Vagina (tissue), 2 donors: ENCODE data around the gene LRRC45. TPM values are rescaled to one million over a fixed set of nuclear protein-coding genes. Genes with fewer than 3 reads are reported as not detected.

Experiments
- DNase-seq, 2 donors: peaks; one replicate each; pipeline ENCODE4 v3.0.0-alpha.2; 2017; ENCODE audit errors: extremely low spot score in 2 of 2
- H3K27ac ChIP-seq: fragments of 200-600 bp; sonication (generic); one replicate; pipeline ENCODE4 v1.5.1; 2019
- H3K27me3 ChIP-seq: fragments of 200-600 bp; sonication (generic); one replicate; pipeline ENCODE4 v1.5.1; 2019
- H3K36me3 ChIP-seq, 2 donors: fragments of 200-600 bp; sonication (generic); one replicate each; pipeline ENCODE4 v1.5.1; 2017 to 2019
- H3K4me1 ChIP-seq: fragments of 200-600 bp; sonication (generic); one replicate; pipeline ENCODE4 v1.5.1; 2019
- H3K4me3 ChIP-seq, 2 donors: fragments of 200-600 bp; sonication (generic); 1 replicate in 1 of 2; 2 replicates in 1 of 2; pipeline ENCODE4 v1.5.1; 2016 to 2019
- H3K9me3 ChIP-seq: fragments of 200-600 bp; sonication (generic); one replicate; pipeline ENCODE4 v1.5.1; 2019
- POLR2A ChIP-seq, 2 donors: fragments of 450-650 bp; IDR thresholded peaks; one replicate each; pipeline ENCODE4 v1.6.1; 2017; ENCODE audit warnings: antibody characterized with exemption in 2 of 2, mild to moderate bottlenecking in 2 of 2, moderate library complexity in 2 of 2
- POLR2AphosphoS5 ChIP-seq, 2 donors: sonication (generic); formaldehyde crosslinking; IDR thresholded peaks; one replicate each; pipeline ENCODE4 v1.9.0; 2017; ENCODE audit warnings: antibody characterized with exemption in 2 of 2, mild to moderate bottlenecking in 2 of 2, low read depth in 1 of 2; ENCODE audit not compliant: insufficient read depth in 1 of 2
- intact Hi-C: fragments of 100-400 bp; cut with DNase I; formaldehyde crosslinking; loops from one replicate; pipeline ENCODE4 v1.15.1; 2023
- total RNA-seq: library from RNA; depleted of rRNA; stranded (reverse); fragments of >200 nt; gene quantifications from one replicate; pipeline ENCODE4 v1.2.3, GENCODE V29; 2016
- TF ChIP-seq, protein P1 (sequence below), 3 experiments: fragments of 450-650 bp in 2 of 3; fragments of 200-600 bp in 1 of 3; sonication (generic) in 1 of 3; IDR thresholded peaks; one replicate each; pipeline ENCODE4 v1.5.1; 2017 to 2019; ENCODE audit warnings: antibody characterized with exemption in 3 of 3, mild to moderate bottlenecking in 2 of 3, moderate library complexity in 2 of 3

The LRRC45 gene
- total RNA-seq, 1 donor from 2014 or later, result 14.0 TPM

GRCh38 chr17:82054351-82055022 lies 31.4 kb downstream of the LRRC45 start:
- intact Hi-C loops, result no loop called here
- Histone ChIP-seq H3K9me3 (no peaks in the 10 kb centered on the region), H3K4me1 (peaks cover 37% of the 10 kb centered on the region), H3K4me3 (no peak overlapping the region), H3K27me3 (no peaks in the 10 kb centered on the region), H3K27ac (no peak overlapping the region), H3K36me3 (peaks cover 0 to 52% of the 10 kb centered on the region in 2 donors)
- DNase-seq, result no peak
- TF ChIP-seq, protein P1, sequence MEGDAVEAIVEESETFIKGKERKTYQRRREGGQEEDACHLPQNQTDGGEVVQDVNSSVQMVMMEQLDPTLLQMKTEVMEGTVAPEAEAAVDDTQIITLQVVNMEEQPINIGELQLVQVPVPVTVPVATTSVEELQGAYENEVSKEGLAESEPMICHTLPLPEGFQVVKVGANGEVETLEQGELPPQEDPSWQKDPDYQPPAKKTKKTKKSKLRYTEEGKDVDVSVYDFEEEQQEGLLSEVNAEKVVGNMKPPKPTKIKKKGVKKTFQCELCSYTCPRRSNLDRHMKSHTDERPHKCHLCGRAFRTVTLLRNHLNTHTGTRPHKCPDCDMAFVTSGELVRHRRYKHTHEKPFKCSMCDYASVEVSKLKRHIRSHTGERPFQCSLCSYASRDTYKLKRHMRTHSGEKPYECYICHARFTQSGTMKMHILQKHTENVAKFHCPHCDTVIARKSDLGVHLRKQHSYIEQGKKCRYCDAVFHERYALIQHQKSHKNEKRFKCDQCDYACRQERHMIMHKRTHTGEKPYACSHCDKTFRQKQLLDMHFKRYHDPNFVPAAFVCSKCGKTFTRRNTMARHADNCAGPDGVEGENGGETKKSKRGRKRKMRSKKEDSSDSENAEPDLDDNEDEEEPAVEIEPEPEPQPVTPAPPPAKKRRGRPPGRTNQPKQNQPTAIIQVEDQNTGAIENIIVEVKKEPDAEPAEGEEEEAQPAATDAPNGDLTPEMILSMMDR (IDR thresholded peaks at IDR 0.05), result no peak

DNA sequence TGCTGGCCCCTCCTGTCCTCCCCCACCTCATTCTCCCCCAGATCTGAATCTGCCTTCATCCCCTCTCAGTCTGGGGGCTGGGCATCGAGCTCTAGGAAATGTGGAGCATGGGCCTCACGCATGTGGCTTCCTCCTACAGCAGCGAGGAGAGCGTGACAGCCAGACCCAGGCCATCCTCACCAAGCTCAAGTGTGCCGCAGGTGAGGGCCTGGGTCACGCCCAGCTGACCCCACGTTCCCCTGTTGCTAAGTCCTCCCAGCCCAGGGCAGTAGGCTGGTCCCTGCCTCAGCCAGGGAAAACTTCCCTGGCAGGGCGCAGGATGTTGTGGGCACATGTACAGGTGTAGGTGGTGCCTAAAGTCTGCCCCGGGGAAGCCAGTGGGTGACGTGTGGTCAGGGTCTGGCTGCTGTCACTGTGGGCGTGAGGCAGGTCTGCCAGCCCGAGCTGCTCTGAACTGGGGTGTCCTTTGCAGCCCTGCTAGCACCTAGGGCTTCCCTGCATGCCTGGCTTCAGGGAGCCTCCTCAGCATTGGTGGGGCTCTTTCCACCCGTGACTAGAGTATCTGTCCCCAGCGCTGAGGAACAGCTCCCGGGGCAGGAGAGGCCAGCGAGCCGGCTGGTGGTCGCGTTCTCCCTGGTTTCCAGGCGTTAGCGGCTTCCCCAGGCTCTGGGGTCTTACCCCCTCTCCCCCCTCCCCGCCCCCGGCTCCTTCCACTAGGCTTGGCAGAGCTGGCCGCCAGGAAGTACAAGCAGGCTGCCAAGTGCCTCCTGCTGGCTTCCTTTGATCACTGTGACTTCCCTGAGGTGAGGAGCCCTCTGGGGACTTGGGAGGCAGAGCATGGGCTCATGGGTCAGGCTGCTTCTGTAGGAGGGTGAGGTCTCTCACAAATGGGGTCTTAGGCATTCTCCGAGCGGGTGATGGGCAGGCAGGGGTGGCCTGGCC lies 32.2 kb downstream of the LRRC45 start:
- DNase-seq, result no peak
- Histone ChIP-seq H3K27me3 (no peaks in the 10 kb centered on the region), H3K36me3 (peaks cover 0 to 52% of the 10 kb centered on the region in 2 donors), H3K4me1 (peaks cover 29% of the 10 kb centered on the region), H3K27ac (no peak overlapping the region), H3K4me3 (no peak overlapping the region), H3K9me3 (no peaks in the 10 kb centered on the region)
- intact Hi-C loops, result no loop called here
- TF ChIP-seq POLR2A (IDR thresholded peaks at IDR 0.05), result no peak
- TF ChIP-seq, protein P1 (IDR thresholded peaks at IDR 0.05), result no peak
- TF ChIP-seq POLR2AphosphoS5 (IDR thresholded peaks at IDR 0.05; ENCODE audit: insufficient read depth in 1 of 2, low read depth in 1 of 2), result no peak

DNA sequence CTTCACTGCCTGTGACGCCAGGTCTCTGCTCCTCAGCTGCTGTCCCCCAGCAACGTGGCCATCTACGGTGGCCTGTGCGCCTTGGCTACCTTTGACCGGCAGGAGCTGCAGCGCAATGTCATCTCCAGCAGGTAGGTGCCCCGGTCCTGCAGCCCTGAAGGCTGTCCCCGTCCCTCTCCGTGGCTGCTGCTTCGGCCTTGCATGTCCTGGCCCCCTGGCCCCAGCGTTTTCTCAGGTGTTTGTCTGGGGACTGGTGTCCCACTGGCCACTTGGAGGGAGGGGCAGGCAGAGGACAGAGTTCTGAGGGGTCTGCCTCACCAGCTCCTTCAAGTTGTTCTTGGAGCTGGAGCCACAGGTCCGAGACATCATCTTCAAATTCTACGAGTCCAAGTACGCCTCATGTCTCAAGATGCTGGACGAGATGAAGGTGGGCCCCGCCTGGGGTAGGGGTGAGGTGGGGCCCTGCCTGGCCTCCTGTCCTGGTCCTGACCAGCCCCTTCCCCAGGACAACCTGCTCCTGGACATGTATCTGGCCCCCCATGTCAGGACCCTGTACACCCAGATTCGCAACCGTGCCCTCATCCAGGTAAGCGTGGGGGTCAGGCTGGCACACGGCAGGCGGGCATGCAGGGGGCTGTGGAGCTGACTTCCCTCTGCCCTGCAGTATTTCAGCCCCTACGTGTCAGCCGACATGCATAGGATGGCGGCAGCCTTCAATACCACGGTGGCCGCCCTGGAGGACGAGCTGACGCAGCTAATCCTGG lies 33.0 kb downstream of the LRRC45 start:
- intact Hi-C loops, result no loop called here
- peaks cover 0 to 61% of the 10 kb centered on the region in 2 donors for H3K36me3 ChIP-seq

GRCh38 chr17:82056729-82057621 lies 33.9 kb downstream of the LRRC45 start:
- Histone ChIP-seq H3K27me3 (no peaks in the 10 kb centered on the region), H3K4me1 (peaks cover 19% of the 10 kb centered on the region), H3K9me3 (no peaks in the 10 kb centered on the region), H3K4me3 (no peak overlapping the region), H3K27ac (no peak overlapping the region), H3K36me3 (peaks cover 0 to 69% of the 10 kb centered on the region in 2 donors)
- intact Hi-C loops, result no loop called here
- no peak for TF ChIP-seq POLR2AphosphoS5 (IDR thresholded peaks at IDR 0.05; ENCODE audit: insufficient read depth in 1 of 2, low read depth in 1 of 2)
- no peak for TF ChIP-seq POLR2A (IDR thresholded peaks at IDR 0.05)
- TF ChIP-seq, protein P1 (IDR thresholded peaks at IDR 0.05), result no peak
- no peak for DNase-seq

More for the DNA sequence above, 33.0 kb downstream of the LRRC45 start:
- TF ChIP-seq, protein P1 (IDR thresholded peaks at IDR 0.05), result no peak
- TF ChIP-seq POLR2AphosphoS5 (IDR thresholded peaks at IDR 0.05; ENCODE audit: insufficient read depth in 1 of 2, low read depth in 1 of 2), result no peak
- TF ChIP-seq POLR2A (IDR thresholded peaks at IDR 0.05), result no peak
- Histone ChIP-seq H3K27ac (no peak overlapping the region), H3K9me3 (no peaks in the 10 kb centered on the region), H3K4me3 (no peak overlapping the region), H3K4me1 (peaks cover 20% of the 10 kb centered on the region), H3K27me3 (no peaks in the 10 kb centered on the region)
- DNase-seq, result no peak
